GM12891 (cell line): ENCODE measurements around the gene KLF16.
A peak's percentile ranks its signal among the peaks of the same experiment; 100 is the strongest.

Source experiments
- DNase-seq: peaks from one replicate; pipeline ENCODE4 v3.0.0; 2011; ENCODE audit warnings: low spot score; ENCODE audit not compliant: insufficient read length
- FAIRE-seq: peaks from 2 replicates; lab custom pipeline; 2011; peaks lifted over from hg19 to GRCh38; lab: Jason Lieb, UNC
- PAX5 ChIP-seq: IDR thresholded peaks from 2 replicates; pipeline ENCODE4 v1.6.1; 2011; ENCODE audit warnings: low read length, moderate library complexity, mild to moderate bottlenecking; ENCODE audit not compliant: insufficient read depth, severe bottlenecking
- POLR2A ChIP-seq: IDR thresholded peaks from 2 replicates; pipeline ENCODE4 v1.6.1; 2011; ENCODE audit warnings: low read depth, low read length, control low read depth
- POLR2AphosphoS5 ChIP-seq: IDR thresholded peaks from 2 replicates; pipeline ENCODE4 v1.6.1; 2011; ENCODE audit warnings: low read depth, low read length, control low read depth
- POU2F2 ChIP-seq: IDR thresholded peaks from 2 replicates; pipeline ENCODE4 v1.6.1; 2011; ENCODE audit warnings: low read depth, mild to moderate bottlenecking, control low read depth, low read length, moderate library complexity
- SPI1 ChIP-seq: IDR thresholded peaks from 2 replicates; pipeline ENCODE4 v1.6.1; 2011; ENCODE audit warnings: low read depth, low read length, control low read depth
- TAF1 ChIP-seq: IDR thresholded peaks from 2 replicates; pipeline ENCODE4 v1.6.1; 2011; ENCODE audit warnings: low read depth, low read length, control low read depth

The KLF16 gene

DNA sequence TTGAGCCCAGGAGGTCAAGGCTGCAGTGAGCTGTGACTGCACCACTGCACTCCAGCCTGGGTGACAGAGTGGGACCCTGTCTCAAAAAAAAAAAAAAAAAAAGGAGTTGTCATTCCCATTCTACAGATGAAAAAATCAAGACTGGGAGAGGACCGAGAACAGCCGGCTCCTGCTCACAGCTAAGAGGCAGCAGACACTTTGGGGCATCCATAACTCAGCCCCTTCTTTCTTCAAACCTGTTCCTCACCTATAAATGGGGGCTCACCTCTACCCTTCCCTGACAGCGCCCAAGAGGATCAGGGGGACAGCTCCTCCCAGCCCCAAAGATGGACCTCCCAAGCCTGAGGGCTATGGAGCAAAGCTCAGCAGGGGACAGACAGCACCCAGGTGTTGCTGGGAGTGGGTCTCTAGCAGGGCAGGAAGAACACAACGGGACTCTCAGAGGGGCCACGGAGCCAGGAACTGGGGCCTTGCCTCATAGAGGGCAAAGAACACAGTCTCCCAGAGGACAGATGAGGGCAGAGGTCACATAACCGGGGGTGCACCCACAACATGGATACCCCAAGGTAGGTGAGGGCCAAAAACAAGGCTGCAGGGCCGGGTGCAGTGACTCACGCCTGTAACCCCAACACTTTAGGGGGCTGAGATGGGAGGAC, 3.4 kb upstream of the KLF16 start:
- FAIRE-seq (no peak), DNase-seq (no peak)
- TF ChIP-seq POLR2A (no peak), PAX5 (no peak), TAF1 (no peak), POLR2AphosphoS5 (no peak), POU2F2 (no peak)

DNA sequence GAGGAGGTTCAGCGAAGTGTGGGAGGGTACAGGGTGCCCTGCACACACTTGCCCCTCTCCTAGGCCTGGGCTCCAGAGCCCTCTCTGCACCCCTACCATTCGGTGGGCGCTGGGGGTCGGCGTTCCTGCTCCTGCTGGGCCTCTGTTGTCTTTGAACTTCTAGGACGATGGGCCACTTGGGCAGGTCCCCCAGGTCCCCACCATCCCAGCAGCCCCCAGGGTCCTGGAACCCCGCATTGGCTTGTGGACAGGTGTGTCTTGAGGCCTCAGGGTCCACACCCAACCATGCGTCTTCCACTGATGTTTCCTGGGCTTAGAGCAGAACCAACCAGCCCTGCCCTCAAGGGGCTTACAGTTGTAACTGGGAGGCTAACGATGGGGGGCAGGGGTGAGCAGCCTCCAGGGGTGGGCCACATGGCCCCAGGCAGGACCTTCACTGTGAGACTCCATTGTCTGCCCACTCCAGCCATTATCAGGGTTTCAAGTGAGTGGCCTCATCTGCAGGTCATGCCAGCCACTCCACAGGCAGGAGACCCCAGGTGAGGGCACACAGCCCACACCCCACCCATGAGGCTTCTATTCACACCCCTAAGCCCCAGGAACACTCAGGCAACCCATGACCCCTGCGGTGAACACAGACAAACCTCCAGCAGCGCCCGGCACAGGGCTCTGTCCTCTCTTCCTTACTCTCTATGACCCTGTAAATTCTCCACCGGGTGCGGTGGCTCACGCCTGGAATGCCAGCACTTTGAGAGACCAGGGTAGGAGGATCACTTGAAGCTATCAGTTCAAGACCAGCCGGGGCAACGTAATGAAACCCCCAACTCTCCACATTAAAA, 2.0 kb upstream of the KLF16 start:
- no peak for TF ChIP-seq PAX5
- no peak for TF ChIP-seq POLR2A
- TF ChIP-seq TAF1: no peak
- TF ChIP-seq POU2F2: no peak
- TF ChIP-seq POLR2AphosphoS5: no peak
- no peak for TF ChIP-seq SPI1
- DNase-seq (no peak), FAIRE-seq (no peak)

DNA sequence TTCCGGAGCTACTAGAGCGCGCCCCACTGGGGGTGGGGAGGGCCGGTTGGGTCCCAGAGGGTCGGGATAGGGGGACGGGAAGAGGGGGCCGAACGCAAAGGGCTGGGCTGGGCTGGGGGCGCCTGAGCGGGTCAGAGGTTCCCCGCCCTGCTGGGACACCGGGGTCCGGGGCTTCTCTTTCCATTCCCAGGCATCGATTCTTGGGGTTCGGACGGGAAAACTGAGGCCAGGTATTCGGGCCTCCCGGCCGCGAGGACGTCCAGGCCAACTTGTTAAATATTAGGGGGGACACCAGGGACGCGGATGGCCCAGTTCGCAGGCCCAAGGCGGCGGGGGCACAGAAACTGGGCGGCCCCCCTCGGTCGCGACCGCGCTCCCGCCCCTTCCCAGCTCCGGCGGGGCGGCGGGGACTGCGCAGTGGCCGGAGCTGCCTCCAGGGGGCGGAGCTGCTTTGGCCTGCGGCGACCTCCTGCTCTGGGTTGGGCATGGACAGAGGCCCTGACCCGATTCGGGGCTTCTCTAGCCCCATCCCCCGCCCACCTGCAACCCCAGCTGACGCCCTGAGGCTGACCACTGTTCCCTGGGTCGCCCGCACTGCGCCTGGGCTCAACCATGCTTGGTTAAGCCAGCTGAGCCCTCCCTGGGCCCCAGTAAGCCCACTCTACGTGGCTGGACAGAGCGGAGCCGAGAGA, 1.2 kb upstream of the KLF16 start:
- no peak for TF ChIP-seq POLR2AphosphoS5
- TF ChIP-seq POLR2A: no peak
- no peak for TF ChIP-seq TAF1
- TF ChIP-seq POU2F2: no peak
- TF ChIP-seq SPI1: no peak
- no peak for TF ChIP-seq PAX5
- no peak for FAIRE-seq
- DNase-seq: peak; percentile 86

DNA sequence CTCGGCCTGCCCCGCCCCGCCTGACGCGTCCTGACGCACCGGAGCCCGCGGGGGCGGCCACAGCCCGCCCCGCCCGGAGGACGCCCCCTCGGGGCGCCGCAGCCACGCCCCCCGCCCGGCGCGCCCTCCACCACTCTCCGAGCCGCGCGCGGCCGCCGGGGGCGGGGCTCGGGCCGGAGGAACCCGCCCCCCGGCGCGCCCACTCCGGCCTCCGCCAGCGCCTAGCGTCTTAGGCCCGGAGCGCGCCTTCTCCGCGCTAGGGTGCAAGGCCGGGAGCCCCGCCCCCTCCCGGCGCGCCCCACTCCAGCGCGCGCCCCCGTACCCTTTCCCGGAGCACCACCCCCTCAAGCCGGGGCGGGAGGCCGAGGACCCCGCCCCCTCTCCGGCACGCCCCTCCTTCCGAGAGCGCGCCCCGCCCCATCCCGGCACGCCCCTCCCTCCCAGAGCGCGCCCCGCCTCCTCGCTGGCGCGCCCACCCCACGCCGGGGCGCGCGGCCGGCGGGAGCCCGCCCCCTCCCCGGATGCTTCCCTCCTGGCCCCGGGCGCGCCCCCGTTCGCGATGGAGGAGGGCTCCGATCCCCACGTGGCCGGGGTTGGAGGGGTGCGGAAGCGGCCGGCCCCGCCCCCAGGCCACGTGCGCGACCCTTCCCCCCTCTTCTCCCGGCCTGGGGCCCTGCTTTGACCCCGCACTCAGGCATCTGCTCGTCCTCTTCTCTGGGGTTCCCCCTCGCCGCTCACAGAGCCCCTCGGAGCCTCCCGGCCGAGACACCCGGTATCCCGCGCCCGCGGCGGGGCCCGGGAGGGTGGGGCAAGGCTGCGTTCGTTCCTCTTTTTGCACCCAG, 480 bp upstream of the KLF16 start:
- TF ChIP-seq TAF1: peak; percentile 55; the same call in 1 of the 2 replicates
- no peak for TF ChIP-seq POLR2AphosphoS5
- no peak for TF ChIP-seq PAX5
- no peak for TF ChIP-seq POU2F2
- peak; percentile 20; the same call in 1 of the 2 replicates for TF ChIP-seq POLR2A
- no peak for TF ChIP-seq SPI1
- FAIRE-seq (peak; percentile 98), DNase-seq (peak; percentile 95)

DNA sequence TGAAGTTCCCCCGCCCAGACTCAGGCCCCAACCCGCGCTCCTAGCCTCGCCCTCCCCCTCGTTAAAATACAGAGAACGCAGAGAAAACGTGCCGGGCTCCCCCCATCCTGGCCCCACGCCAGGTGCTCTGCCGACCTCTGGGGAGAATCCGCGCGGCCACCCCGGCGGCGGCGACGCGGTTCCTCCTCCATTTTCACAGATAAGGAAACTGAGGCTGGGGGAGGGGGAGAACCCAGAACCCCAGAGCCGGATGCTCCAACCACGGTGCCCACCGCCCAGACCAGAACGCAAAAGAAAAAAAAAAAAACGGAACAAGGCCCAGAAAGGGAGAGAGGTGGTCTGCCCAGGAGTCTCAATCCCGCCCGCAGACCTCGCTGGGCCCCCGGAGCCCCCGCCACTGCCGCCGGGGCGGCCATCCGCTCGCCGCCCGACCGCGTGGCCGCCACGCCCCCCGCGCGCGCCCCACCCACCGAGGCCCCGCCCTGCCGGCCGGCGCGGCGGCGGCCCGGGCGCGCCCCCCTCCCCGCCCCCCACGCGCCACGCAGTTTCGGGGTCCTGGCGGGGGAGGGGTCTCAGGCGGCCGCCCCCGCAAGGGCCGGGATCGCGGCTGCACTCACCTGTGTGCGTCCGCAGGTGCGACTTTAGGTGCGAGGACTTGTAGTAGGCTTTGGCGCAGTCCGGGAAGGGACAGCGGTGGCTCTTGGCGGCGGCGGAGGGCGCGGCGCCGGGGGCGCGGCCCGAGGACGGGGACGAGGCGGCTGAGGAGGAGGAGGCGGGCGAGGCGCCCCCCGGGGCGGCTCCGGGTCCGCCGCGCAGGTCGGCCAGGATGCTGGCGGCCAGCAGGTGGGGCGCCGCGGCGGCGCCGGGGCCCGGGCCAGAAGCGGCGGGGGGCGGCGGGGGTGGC, 703 bp downstream of the KLF16 start:
- TF ChIP-seq POU2F2 (no peak), SPI1 (no peak), PAX5 (no peak), TAF1 (no peak), POLR2A (no peak), POLR2AphosphoS5 (no peak)
- FAIRE-seq (peak; percentile 68), DNase-seq (peak; percentile 71)

DNA sequence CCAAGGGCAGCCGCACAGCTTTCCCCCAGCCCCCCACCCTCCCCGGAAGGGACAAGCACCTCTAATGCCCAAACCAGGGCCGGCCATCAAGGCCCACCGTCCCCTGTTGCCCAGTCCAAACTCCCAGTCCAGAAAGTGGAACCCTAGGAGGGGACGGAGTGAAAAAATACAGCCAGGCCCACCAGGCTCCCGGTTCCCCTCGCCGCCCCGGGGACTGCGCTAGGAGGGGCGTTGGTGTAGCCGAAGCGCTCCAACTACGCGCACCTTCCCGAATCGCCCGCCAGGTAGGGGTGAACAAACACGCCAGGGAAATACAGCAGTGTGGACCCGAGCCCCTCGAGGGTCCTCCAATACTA, 1.3 kb downstream of the KLF16 start:
- no peak for FAIRE-seq
- no peak for TF ChIP-seq POLR2AphosphoS5
- no peak for TF ChIP-seq POU2F2
- TF ChIP-seq PAX5: no peak
- TF ChIP-seq POLR2A: no peak

DNA sequence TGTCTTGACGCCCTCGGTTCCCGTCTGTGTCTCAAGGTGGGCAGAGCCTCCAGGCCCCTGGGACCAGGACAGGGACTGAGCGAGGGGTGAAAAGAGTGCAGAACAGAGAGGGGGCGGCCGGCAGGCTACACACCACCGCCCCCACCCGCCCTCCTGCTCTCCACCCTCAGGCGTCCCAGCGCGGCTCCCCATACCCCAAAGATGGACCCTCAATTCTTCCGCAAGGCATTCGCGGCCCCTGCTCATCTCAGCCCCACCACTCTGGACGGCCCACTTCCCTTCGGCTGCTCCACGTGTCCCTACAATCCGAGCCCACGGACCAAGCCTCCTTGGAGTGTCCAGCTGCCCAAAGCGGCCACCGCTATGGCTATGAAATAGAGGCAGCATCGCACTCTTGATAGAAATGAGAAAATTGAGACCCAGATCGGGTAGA, 1.8 kb downstream of the KLF16 start:
- DNase-seq (no peak), FAIRE-seq (peak; percentile 50)
- no peak for TF ChIP-seq TAF1

More for the DNA sequence above, 1.3 kb downstream of the KLF16 start:
- DNase-seq: no peak

DNA sequence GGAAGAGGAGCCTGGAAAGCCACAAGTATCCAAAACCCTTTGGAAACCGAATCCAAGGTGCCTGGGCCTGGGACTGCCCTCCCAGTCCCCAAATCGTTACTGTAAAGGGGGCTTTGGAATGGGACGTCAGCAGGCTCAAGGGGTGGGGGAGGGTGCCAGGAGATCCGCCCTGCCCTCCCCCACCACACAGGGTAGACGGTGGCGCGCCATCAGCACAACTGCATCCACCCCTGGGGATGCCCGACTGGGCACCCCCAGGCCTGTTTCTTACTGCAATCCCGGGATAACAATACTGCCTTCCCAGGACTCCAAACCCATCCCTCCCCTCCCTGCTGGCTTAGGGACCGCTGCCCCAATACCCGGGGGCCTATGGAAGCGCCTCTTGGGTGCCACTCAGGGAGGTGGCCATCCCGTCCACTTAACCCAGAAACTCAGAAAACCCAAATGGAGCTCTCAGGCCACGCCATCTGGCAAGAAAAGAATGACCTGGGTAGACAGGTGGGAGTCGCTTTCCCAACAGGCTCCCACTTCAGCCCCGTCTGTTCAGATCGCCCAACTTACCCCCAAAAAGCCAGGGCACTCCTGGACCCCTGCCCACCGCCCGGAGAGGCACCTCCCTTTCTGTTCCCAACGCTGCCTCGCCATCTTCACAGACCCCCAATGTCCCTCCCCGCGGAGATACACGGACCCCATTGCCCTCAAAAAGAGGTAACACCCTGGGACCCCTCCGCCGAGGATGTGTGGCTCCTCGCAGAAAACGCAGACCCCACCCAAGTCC, 2.4 kb downstream of the KLF16 start:
- DNase-seq: no peak
- no peak for FAIRE-seq
- TF ChIP-seq TAF1 (no peak), PAX5 (no peak), POLR2AphosphoS5 (no peak), POLR2A (no peak), SPI1 (no peak), POU2F2 (no peak)
